Astrocyte (in vitro differentiated cells and primary cell): Measurements from ENCODE around the gene IST1.

ENCODE experiments used
- CTCF ChIP-seq: IDR thresholded peaks from 2 replicates; pipeline ENCODE4 v1.5.1; 2011; ENCODE audit warnings: low read depth, mild to moderate bottlenecking, inconsistent platforms, low read length, moderate library complexity; ENCODE audit not compliant: insufficient read depth
- EZH2 ChIP-seq: IDR thresholded peaks from 2 replicates; pipeline ENCODE4 v1.6.1; 2012; ENCODE audit warnings: mild to moderate bottlenecking, low read length, inconsistent platforms; ENCODE audit not compliant: insufficient read depth

- TF ChIP-seq CTCF (no peak), EZH2 (no peak)
These were observed 46.7 kb upstream of the IST1 start for GRCh38 chr16:71848622-71849021.
